HepG2 (cell line): ENCODE results near the gene TSPAN17. TPM values are rescaled to one million over a fixed set of nuclear protein-coding genes. Genes with fewer than 3 reads are reported as not detected.

ENCODE experiments used
- BHLHE40 ChIP-seq: IDR thresholded peaks from 2 replicates; pipeline ENCODE4 v1.6.1; 2011; ENCODE audit warnings: low read length, improper control_type of control experiment
- CHD4 ChIP-seq: fragments of 200-600 bp; sonication (generic); IDR thresholded peaks from 2 replicates; pipeline ENCODE4 v1.7.0; 2017; ENCODE audit warnings: mild to moderate bottlenecking, low read length, borderline replicate concordance
- GATAD2A ChIP-seq: IDR thresholded peaks from 2 replicates; pipeline ENCODE4 v1.6.1; 2016
- HIVEP1 ChIP-seq: sonication (generic); formaldehyde crosslinking; IDR thresholded peaks from 2 replicates; pipeline ENCODE4 v1.4.0; 2020; ENCODE audit warnings: mild to moderate bottlenecking, missing genetic modification reagents
- JDP2 ChIP-seq: sonication (generic); formaldehyde crosslinking; IDR thresholded peaks from 2 replicates; pipeline ENCODE4 v1.8.1; 2022; ENCODE audit warnings: missing genetic modification reagents, borderline replicate concordance
- KAT8 ChIP-seq: IDR thresholded peaks from 2 replicates; pipeline ENCODE4 v1.6.1; 2016; ENCODE audit warnings: missing genetic modification reagents, missing compliant biosample characterization
- MAFF ChIP-seq: IDR thresholded peaks from 2 replicates; pipeline ENCODE4 v1.6.1; 2011; ENCODE audit warnings: low read depth, low read length, improper control_type of control experiment
- NCOA2 ChIP-seq: sonication (generic); formaldehyde crosslinking; IDR thresholded peaks from 2 replicates; pipeline ENCODE4 v1.8.0; 2022; ENCODE audit warnings: inconsistent platforms
- SAP130 ChIP-seq: IDR thresholded peaks from 2 replicates; pipeline ENCODE4 v1.6.1; 2016; ENCODE audit warnings: low read depth
- SCMH1 ChIP-seq: sonication (generic); formaldehyde crosslinking; IDR thresholded peaks from 2 replicates; pipeline ENCODE4 v1.9.0; 2021; ENCODE audit warnings: missing genetic modification reagents, mild to moderate bottlenecking, borderline replicate concordance
- TEAD3 ChIP-seq: optimal IDR thresholded peaks from 2 replicates; pipeline ENCODE3; 2016; ENCODE audit warnings: borderline replicate concordance
- polyA plus RNA-seq, 8 experiments: library from polyadenylated mRNA; depleted of rRNA in 3 of 8; stranded (reverse) in 7 of 8; unstranded in 1 of 8; fragments of >200 nt; fragmentation: Illumina TruSeq in 4 of 8; extraction: Trizol in 4 of 8; gene quantifications; 2 replicates each; pipeline versions ENCODE4 v1.2.1 to v1.2.3, GENCODE V29; 2011 to 2016; ENCODE audit warnings: low read depth in 4 of 8, missing spikeins in 1 of 8, mixed read lengths in 1 of 8; ENCODE audit not compliant: insufficient read depth in 1 of 8
- total RNA-seq, 5 experiments: library from RNA; depleted of rRNA; stranded (reverse); fragments of >200 nt; fragmentation: Illumina TruSeq; extraction: Trizol; gene quantifications; 2 replicates each; pipeline ENCODE4 v1.2.3, GENCODE V29; 2016; ENCODE audit warnings: low read depth in 1 of 5
- TF ChIP-seq, protein P1 (sequence below): sonication (generic); formaldehyde crosslinking; IDR thresholded peaks from 2 replicates; pipeline ENCODE4 v1.4.0; 2020; ENCODE audit warnings: missing genetic modification reagents, mild to moderate bottlenecking, borderline replicate concordance
- TF ChIP-seq, protein P2 (sequence below): sonication (generic); formaldehyde crosslinking; IDR thresholded peaks from 2 replicates; pipeline ENCODE4 v1.4.0; 2020; ENCODE audit warnings: mild to moderate bottlenecking, missing genetic modification reagents
- TF ChIP-seq, protein P3 (sequence below): sonication (generic); formaldehyde crosslinking; IDR thresholded peaks from 2 replicates; pipeline ENCODE4 v1.5.1; 2020; ENCODE audit warnings: mild to moderate bottlenecking, missing genetic modification reagents, moderate library complexity
- TF ChIP-seq, protein P4 (sequence below): IDR thresholded peaks from 2 replicates; pipeline ENCODE4 v1.6.1; 2016
- TF ChIP-seq, protein P5 (sequence below): sonication (generic); formaldehyde crosslinking; IDR thresholded peaks from 2 replicates; pipeline ENCODE4 v1.8.0; 2022; ENCODE audit warnings: missing genetic modification reagents, mild to moderate bottlenecking, inconsistent platforms, borderline replicate concordance
- TF ChIP-seq, protein P6 (sequence below): sonication (generic); formaldehyde crosslinking; IDR thresholded peaks from 2 replicates; pipeline ENCODE4 v1.5.1; 2020; ENCODE audit warnings: mild to moderate bottlenecking, missing genetic modification reagents, moderate library complexity

The TSPAN17 gene
- total and polyA plus RNA-seq, 2 of the 13 experiments (the other 11 are each of a cell fraction or from before 2014, with no cell fraction given), result 11.5 to 15.0 TPM

DNA sequence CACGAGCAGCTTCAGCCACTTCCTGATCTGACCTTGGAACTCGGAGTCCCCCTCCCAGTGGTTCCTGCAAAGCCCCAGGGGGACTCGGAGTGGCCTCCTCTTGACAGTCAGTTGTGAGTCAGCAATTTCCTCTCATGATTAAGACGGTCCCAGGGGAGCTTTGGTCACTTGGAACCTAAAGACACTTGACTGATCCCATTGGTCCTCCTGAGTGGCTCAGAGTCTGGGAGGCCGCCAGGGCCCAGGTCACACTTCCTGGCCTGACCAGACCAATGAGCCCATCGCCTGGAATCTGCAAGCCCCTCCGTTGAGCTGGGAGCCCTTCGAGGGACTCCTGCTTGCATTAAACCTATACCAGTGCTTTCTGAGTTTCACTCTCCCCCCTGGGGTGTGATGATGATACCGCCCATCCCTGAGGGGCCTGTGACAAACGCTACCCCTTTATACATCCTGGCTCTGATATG lies 29.1 kb downstream of the TSPAN17 start (continued):
- TF ChIP-seq, protein P1, sequence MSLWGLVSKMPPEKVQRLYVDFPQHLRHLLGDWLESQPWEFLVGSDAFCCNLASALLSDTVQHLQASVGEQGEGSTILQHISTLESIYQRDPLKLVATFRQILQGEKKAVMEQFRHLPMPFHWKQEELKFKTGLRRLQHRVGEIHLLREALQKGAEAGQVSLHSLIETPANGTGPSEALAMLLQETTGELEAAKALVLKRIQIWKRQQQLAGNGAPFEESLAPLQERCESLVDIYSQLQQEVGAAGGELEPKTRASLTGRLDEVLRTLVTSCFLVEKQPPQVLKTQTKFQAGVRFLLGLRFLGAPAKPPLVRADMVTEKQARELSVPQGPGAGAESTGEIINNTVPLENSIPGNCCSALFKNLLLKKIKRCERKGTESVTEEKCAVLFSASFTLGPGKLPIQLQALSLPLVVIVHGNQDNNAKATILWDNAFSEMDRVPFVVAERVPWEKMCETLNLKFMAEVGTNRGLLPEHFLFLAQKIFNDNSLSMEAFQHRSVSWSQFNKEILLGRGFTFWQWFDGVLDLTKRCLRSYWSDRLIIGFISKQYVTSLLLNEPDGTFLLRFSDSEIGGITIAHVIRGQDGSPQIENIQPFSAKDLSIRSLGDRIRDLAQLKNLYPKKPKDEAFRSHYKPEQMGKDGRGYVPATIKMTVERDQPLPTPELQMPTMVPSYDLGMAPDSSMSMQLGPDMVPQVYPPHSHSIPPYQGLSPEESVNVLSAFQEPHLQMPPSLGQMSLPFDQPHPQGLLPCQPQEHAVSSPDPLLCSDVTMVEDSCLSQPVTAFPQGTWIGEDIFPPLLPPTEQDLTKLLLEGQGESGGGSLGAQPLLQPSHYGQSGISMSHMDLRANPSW (CRISPR knock-in tag), result no peak
- TF ChIP-seq, protein P2, sequence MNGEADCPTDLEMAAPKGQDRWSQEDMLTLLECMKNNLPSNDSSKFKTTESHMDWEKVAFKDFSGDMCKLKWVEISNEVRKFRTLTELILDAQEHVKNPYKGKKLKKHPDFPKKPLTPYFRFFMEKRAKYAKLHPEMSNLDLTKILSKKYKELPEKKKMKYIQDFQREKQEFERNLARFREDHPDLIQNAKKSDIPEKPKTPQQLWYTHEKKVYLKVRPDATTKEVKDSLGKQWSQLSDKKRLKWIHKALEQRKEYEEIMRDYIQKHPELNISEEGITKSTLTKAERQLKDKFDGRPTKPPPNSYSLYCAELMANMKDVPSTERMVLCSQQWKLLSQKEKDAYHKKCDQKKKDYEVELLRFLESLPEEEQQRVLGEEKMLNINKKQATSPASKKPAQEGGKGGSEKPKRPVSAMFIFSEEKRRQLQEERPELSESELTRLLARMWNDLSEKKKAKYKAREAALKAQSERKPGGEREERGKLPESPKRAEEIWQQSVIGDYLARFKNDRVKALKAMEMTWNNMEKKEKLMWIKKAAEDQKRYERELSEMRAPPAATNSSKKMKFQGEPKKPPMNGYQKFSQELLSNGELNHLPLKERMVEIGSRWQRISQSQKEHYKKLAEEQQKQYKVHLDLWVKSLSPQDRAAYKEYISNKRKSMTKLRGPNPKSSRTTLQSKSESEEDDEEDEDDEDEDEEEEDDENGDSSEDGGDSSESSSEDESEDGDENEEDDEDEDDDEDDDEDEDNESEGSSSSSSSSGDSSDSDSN (CRISPR knock-in tag), result no peak
- TF ChIP-seq JDP2 (CRISPR knock-in tag) (no peak), MAFF (0 out of 2 replicates have a peak, but pooled peaks have one; percentile 21), HIVEP1 (no peak), TEAD3 (CRISPR knock-in tag) (peak; percentile 13), BHLHE40 (no peak), SCMH1 (no peak), KAT8 (CRISPR knock-in tag) (no peak), CHD4 (no peak), GATAD2A (peak; percentile 19; the same call in 1 of the 2 replicates), NCOA2 (no peak), SAP130 (CRISPR knock-in tag) (no peak)
- TF ChIP-seq, protein P3, sequence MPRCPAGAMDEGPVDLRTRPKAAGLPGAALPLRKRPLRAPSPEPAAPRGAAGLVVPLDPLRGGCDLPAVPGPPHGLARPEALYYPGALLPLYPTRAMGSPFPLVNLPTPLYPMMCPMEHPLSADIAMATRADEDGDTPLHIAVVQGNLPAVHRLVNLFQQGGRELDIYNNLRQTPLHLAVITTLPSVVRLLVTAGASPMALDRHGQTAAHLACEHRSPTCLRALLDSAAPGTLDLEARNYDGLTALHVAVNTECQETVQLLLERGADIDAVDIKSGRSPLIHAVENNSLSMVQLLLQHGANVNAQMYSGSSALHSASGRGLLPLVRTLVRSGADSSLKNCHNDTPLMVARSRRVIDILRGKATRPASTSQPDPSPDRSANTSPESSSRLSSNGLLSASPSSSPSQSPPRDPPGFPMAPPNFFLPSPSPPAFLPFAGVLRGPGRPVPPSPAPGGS (CRISPR knock-in tag), result no peak
- TF ChIP-seq, protein P4, sequence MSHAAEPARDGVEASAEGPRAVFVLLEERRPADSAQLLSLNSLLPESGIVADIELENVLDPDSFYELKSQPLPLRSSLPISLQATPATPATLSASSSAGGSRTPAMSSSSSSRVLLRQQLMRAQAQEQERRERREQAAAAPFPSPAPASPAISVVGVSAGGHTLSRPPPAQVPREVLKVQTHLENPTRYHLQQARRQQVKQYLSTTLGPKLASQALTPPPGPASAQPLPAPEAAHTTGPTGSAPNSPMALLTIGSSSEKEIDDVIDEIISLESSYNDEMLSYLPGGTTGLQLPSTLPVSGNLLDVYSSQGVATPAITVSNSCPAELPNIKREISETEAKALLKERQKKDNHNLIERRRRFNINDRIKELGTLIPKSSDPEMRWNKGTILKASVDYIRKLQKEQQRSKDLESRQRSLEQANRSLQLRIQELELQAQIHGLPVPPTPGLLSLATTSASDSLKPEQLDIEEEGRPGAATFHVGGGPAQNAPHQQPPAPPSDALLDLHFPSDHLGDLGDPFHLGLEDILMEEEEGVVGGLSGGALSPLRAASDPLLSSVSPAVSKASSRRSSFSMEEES (CRISPR knock-in tag), result no peak
- TF ChIP-seq, protein P5, sequence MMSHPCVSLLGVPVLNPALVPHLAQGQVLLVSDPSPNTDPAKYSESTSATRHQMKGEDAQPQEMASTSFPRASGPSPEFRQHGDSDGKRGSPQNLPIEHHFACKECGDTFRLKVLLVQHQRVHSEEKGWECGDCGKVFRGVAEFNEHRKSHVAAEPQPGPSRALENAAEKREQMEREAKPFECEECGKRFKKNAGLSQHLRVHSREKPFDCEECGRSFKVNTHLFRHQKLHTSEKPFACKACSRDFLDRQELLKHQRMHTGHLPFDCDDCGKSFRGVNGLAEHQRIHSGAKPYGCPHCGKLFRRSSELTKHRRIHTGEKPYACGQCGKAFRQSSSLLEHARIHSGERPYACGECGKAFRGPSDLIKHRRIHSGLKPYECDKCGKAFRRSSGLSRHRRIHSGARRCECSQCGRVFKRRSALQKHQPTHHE (CRISPR knock-in tag), result no peak
- TF ChIP-seq, protein P6, sequence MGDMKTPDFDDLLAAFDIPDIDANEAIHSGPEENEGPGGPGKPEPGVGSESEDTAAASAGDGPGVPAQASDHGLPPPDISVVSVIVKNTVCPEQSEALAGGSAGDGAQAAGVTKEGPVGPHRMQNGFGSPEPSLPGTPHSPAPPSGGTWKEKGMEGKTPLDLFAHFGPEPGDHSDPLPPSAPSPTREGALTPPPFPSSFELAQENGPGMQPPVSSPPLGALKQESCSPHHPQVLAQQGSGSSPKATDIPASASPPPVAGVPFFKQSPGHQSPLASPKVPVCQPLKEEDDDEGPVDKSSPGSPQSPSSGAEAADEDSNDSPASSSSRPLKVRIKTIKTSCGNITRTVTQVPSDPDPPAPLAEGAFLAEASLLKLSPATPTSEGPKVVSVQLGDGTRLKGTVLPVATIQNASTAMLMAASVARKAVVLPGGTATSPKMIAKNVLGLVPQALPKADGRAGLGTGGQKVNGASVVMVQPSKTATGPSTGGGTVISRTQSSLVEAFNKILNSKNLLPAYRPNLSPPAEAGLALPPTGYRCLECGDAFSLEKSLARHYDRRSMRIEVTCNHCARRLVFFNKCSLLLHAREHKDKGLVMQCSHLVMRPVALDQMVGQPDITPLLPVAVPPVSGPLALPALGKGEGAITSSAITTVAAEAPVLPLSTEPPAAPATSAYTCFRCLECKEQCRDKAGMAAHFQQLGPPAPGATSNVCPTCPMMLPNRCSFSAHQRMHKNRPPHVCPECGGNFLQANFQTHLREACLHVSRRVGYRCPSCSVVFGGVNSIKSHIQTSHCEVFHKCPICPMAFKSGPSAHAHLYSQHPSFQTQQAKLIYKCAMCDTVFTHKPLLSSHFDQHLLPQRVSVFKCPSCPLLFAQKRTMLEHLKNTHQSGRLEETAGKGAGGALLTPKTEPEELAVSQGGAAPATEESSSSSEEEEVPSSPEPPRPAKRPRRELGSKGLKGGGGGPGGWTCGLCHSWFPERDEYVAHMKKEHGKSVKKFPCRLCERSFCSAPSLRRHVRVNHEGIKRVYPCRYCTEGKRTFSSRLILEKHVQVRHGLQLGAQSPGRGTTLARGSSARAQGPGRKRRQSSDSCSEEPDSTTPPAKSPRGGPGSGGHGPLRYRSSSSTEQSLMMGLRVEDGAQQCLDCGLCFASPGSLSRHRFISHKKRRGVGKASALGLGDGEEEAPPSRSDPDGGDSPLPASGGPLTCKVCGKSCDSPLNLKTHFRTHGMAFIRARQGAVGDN (CRISPR knock-in tag), result 0 out of 2 replicates have a peak, but pooled peaks have one; percentile 30
